C4-2B (cell line): ENCODE results near the gene PROK1.

Experiments
- H3K27ac ChIP-seq: fragments of 450-650 bp; 2 replicates; pipeline ENCODE4 v1.5.1; 2017
- CTCF ChIP-seq: fragments of 450-650 bp; conservative IDR thresholded peaks from 2 replicates; pipeline ENCODE4 v1.5.1; 2017; ENCODE audit warnings: mild to moderate bottlenecking
- ZFX ChIP-seq: fragments of 450-650 bp; IDR thresholded peaks from 2 replicates; pipeline ENCODE4 v1.6.1; 2017

Gene PROK1

GRCh38 chr1:110449661-110450651 is 993 bp upstream of the PROK1 start:
- TF ChIP-seq CTCF, result no peak
- no peak for TF ChIP-seq ZFX
- no peak overlapping the region for H3K27ac ChIP-seq

DNA sequence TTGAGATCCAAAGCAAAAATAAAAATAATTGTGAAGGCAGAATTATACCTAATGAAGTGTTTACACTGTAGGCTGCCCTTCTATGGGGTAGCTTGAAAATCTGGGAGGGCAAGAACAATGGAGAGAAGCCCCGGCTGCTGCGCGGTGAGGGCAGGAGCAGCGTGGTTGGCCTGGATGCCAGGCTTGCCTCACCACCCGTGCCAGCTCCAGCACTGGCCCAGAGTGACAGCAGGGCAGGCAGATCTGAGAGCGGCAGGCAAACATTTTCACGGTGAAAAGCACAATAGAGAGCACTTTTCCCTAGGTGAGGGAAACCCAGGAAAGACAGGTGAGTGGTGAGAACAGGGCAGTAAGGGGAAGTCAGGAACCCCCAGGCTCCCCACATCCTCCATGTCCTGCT is 1.4 kb downstream of the PROK1 start:
- no peak overlapping the region for H3K27ac ChIP-seq
- TF ChIP-seq CTCF (no peak), ZFX (no peak)

DNA sequence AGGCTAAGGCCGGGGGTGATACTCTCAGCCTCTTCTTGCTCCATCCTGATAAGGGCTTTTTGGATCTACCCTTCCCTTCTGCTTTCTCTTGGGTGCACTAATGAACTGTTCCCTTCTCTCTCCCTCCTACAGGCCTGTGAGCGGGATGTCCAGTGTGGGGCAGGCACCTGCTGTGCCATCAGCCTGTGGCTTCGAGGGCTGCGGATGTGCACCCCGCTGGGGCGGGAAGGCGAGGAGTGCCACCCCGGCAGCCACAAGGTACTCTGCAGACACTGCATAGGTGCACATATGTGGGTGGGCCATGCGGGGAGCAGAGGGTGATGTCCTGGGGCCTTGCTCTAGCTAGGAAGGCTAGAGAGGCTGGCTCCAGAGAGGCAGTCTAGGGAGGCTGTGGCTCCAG is 2.9 kb downstream of the PROK1 start:
- no peak for TF ChIP-seq CTCF
- no peak for TF ChIP-seq ZFX

DNA sequence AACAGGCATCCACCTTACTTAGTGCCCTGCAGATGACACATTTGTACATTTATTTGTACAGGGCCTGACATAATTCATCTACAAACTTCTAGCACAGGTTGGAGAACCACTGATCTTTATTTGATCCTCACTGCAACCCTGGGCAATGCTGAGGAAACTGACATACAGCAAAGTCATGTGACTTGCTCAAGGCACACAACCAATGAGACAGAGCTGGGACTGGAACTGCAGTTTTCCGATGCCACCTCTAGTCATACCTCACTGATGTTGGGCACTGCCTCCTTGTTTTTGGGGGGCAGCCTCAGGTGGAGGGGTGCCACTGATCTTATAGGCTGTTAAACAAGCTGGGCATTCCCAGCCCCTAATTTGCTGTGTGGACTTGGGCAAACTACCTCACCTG is 3.4 kb downstream of the PROK1 start:
- H3K27ac ChIP-seq, result no peak overlapping the region
- no peak for TF ChIP-seq CTCF
- no peak for TF ChIP-seq ZFX

More for the DNA sequence above, 2.9 kb downstream of the PROK1 start:
- H3K27ac ChIP-seq, result no peak overlapping the region

- no peak overlapping the region for H3K27ac ChIP-seq
Observed at GRCh38 chr1:110455151-110455550, 4.2 kb downstream of the PROK1 start.

GRCh38 chr1:110457206-110457605 is 6.3 kb downstream of the PROK1 start:
- TF ChIP-seq CTCF, result no peak
- TF ChIP-seq ZFX, result no peak
- no peak overlapping the region for H3K27ac ChIP-seq

More at GRCh38 chr1:110455151-110455550, 4.2 kb downstream of the PROK1 start:
- no peak for TF ChIP-seq ZFX
- no peak for TF ChIP-seq CTCF
